IMR-90 (cell line): ENCODE measurements around the gene CHL1. TPM values are rescaled to one million over a fixed set of nuclear protein-coding genes. Genes with fewer than 3 reads are reported as not detected.

Experiments
- ATAC-seq: fragments of 200-7000 bp; cut with Tn5 transposase; 2 replicates; pipeline ENCODE4 v1.9.1; 2020; ENCODE audit warnings: low read depth, mild to moderate bottlenecking, moderate library complexity
- BruUV-seq: library from RNA; stranded (reverse); fragments of 400-500 nt; replicated peaks from 2 replicates; lab custom pipeline; 2021; lab: Mats Ljungman, UMichigan
- CTCF ChIA-PET: fragments of 300-600 bp; formaldehyde crosslinking; extraction: SDS; loops from one replicate; lab custom pipeline; 2021; ENCODE audit warnings: antibody characterized with exemption; lab: Yijun Ruan, JAX
- POLR2A ChIA-PET: fragments of 300-600 bp; sonication (Branson Sonifier 250); formaldehyde crosslinking; loops from one replicate; lab custom pipeline; 2022; ENCODE audit warnings: antibody characterized with exemption; ENCODE audit not compliant: unreplicated experiment; lab: Charles Lee
- DNase-seq: peaks from one replicate; pipeline ENCODE4 v3.0.0; 2013
- H2AFZ ChIP-seq: replicated peaks from 2 replicates; pipeline ENCODE3; 2013; ENCODE audit warnings: low read length, mild to moderate bottlenecking; ENCODE audit not compliant: poor library complexity
- H2AK5ac ChIP-seq: 2 replicates; pipeline ENCODE4 v1.6.1; 2013; ENCODE audit warnings: low read depth, low read length, inconsistent platforms
- H2AK9ac ChIP-seq: replicated peaks from 2 replicates; pipeline ENCODE3; 2013; ENCODE audit warnings: mild to moderate bottlenecking, low read depth, low read length, moderate library complexity; ENCODE audit not compliant: poor library complexity
- H2BK120ac ChIP-seq: 2 replicates; pipeline ENCODE4 v1.6.1; 2013; ENCODE audit warnings: low read depth, low read length, inconsistent platforms
- H2BK15ac ChIP-seq: 3 replicates; pipeline ENCODE4 v1.6.1; 2013; ENCODE audit warnings: low read depth, low read length, inconsistent platforms
- H2BK20ac ChIP-seq: 2 replicates; pipeline ENCODE4 v1.6.1; 2013; ENCODE audit warnings: low read depth, mild to moderate bottlenecking, inconsistent platforms, low read length, moderate library complexity
- H2BK5ac ChIP-seq: 2 replicates; pipeline ENCODE4 v1.6.1; 2013; ENCODE audit warnings: mild to moderate bottlenecking, low read depth, low read length, inconsistent platforms; ENCODE audit not compliant: poor library complexity, severe bottlenecking
- H3K14ac ChIP-seq: replicated peaks from 2 replicates; pipeline ENCODE4 v1.6.1; 2013; ENCODE audit warnings: low read depth, low read length, inconsistent platforms
- H3K18ac ChIP-seq: 2 replicates; pipeline ENCODE4 v1.6.1; 2013; ENCODE audit warnings: low read depth, low read length, control low read depth
- H3K23ac ChIP-seq: 2 replicates; pipeline ENCODE4 v1.6.1; 2013; ENCODE audit warnings: low read depth, low read length, inconsistent platforms
- H3K27ac ChIP-seq: 2 replicates; pipeline ENCODE4 v1.5.1; 2013; ENCODE audit warnings: mild to moderate bottlenecking, control low read depth, low read length; ENCODE audit not compliant: insufficient read depth
- H3K27me3 ChIP-seq: 2 replicates; pipeline ENCODE4 v1.6.1; 2013; ENCODE audit warnings: low read length; ENCODE audit not compliant: control insufficient read depth, insufficient read depth
- H3K36me3 ChIP-seq: 2 replicates; pipeline ENCODE4 v1.6.1; 2013; ENCODE audit warnings: low read length, mixed read lengths; ENCODE audit not compliant: control insufficient read depth, insufficient read depth
- H3K4ac ChIP-seq: 2 replicates; pipeline ENCODE4 v1.6.1; 2013; ENCODE audit warnings: low read depth, low read length, inconsistent platforms
- H3K4me1 ChIP-seq: 2 replicates; pipeline ENCODE4 v1.6.1; 2013; ENCODE audit warnings: low read length, mixed read lengths; ENCODE audit not compliant: control insufficient read depth, insufficient read depth
- H3K4me2 ChIP-seq: 2 replicates; pipeline ENCODE4 v1.6.1; 2013; ENCODE audit warnings: low read depth, mild to moderate bottlenecking, control low read depth, low read length, moderate library complexity
- H3K4me3 ChIP-seq: 2 replicates; pipeline ENCODE4 v1.5.1; 2013; ENCODE audit warnings: low read depth, mild to moderate bottlenecking, control low read depth, low read length, moderate library complexity; ENCODE audit not compliant: insufficient read depth
- H3K56ac ChIP-seq: 2 replicates; pipeline ENCODE4 v1.6.1; 2013; ENCODE audit warnings: low read length, inconsistent platforms; ENCODE audit not compliant: insufficient read depth; ENCODE audit errors: extremely low read depth
- H3K79me1 ChIP-seq, 2 experiments: 2 replicates each; pipeline ENCODE4 v1.6.1; 2013; ENCODE audit warnings: low read length in 2 of 2, inconsistent platforms in 1 of 2, low read depth in 1 of 2
- H3K9ac ChIP-seq: 2 replicates; pipeline ENCODE4 v1.6.1; 2013; ENCODE audit warnings: low read depth, low read length, control low read depth
- H3K9me1 ChIP-seq: 2 replicates; pipeline ENCODE4 v1.6.1; 2013; ENCODE audit warnings: low read length, inconsistent platforms; ENCODE audit not compliant: insufficient read depth
- H3K9me3 ChIP-seq: 2 replicates; pipeline ENCODE4 v1.6.1; 2013; ENCODE audit warnings: low read length; ENCODE audit not compliant: control insufficient read depth, insufficient read depth
- H4K20me1 ChIP-seq: 2 replicates; pipeline ENCODE4 v1.6.1; 2013; ENCODE audit warnings: low read length, inconsistent platforms; ENCODE audit not compliant: insufficient read depth
- H4K5ac ChIP-seq: 2 replicates; pipeline ENCODE4 v1.6.1; 2013; ENCODE audit warnings: mild to moderate bottlenecking, low read depth, low read length, control low read depth
- H4K8ac ChIP-seq, 2 experiments: 2 replicates each; pipeline ENCODE4 v1.6.1; 2013; ENCODE audit warnings: low read depth in 2 of 2, low read length in 2 of 2, control low read depth in 1 of 2, inconsistent platforms in 1 of 2
- H4K91ac ChIP-seq: 2 replicates; pipeline ENCODE4 v1.6.1; 2013; ENCODE audit warnings: low read depth, low read length, inconsistent platforms; ENCODE audit not compliant: insufficient read depth
- BHLHE40 ChIP-seq: fragments of 150-350 bp; IDR thresholded peaks from 2 replicates; pipeline ENCODE4 v1.6.1; 2016; ENCODE audit warnings: mild to moderate bottlenecking, low read depth, low read length
- CEBPB ChIP-seq: IDR thresholded peaks from 2 replicates; pipeline ENCODE4 v1.6.1; 2012; ENCODE audit warnings: low read depth, low read length, improper control_type of control experiment
- CHD1 ChIP-seq: IDR thresholded peaks from 2 replicates; pipeline ENCODE4 v1.6.1; 2012; ENCODE audit warnings: low read depth, low read length, improper control_type of control experiment
- CTCF ChIP-seq: conservative IDR thresholded peaks from 2 replicates; pipeline ENCODE4 v1.5.1; 2012; ENCODE audit warnings: mild to moderate bottlenecking, low read depth, low read length, improper control_type of control experiment
- ELK1 ChIP-seq: fragments of 150-350 bp; IDR thresholded peaks from 2 replicates; pipeline ENCODE4 v1.6.1; 2016; ENCODE audit warnings: low read depth, mild to moderate bottlenecking, low read length, moderate library complexity, borderline replicate concordance
- FOS ChIP-seq: fragments of 150-350 bp; IDR thresholded peaks from 2 replicates; pipeline ENCODE4 v1.6.1; 2016; ENCODE audit warnings: low read depth, low read length
- MAFK ChIP-seq: IDR thresholded peaks from 2 replicates; pipeline ENCODE4 v1.6.1; 2012; ENCODE audit warnings: low read depth, low read length, improper control_type of control experiment
- MAZ ChIP-seq: IDR thresholded peaks from 2 replicates; pipeline ENCODE4 v1.6.1; 2012; ENCODE audit warnings: low read depth, mild to moderate bottlenecking, low read length, improper control_type of control experiment, moderate library complexity, borderline replicate concordance
- MXI1 ChIP-seq: IDR thresholded peaks from 2 replicates; pipeline ENCODE4 v1.6.1; 2012; ENCODE audit warnings: low read depth, mild to moderate bottlenecking, low read length, moderate library complexity, borderline replicate concordance
- NFE2L2 ChIP-seq: fragments of 150-350 bp; IDR thresholded peaks from 2 replicates; pipeline ENCODE4 v1.6.1; 2016; ENCODE audit warnings: low read depth, mild to moderate bottlenecking, low read length
- POLR2A ChIP-seq: IDR thresholded peaks from 2 replicates; pipeline ENCODE4 v1.6.1; 2012; ENCODE audit warnings: mild to moderate bottlenecking, low read depth, low read length
- RAD21 ChIP-seq: IDR thresholded peaks from 2 replicates; pipeline ENCODE4 v1.6.1; 2012; ENCODE audit warnings: low read length, improper control_type of control experiment
- RFX5 ChIP-seq: IDR thresholded peaks from 2 replicates; pipeline ENCODE4 v1.8.0; 2012; ENCODE audit warnings: low read depth, mild to moderate bottlenecking, low read length, moderate library complexity
- USF2 ChIP-seq: fragments of 150-350 bp; IDR thresholded peaks from 2 replicates; pipeline ENCODE4 v1.6.1; 2017; ENCODE audit warnings: mild to moderate bottlenecking, antibody characterized with exemption, low read length, low read depth
- WGBS, 2 experiments: methylation state at CpG; one replicate each; pipeline versions ENCODE4 v1.1.5 to v1.1.7; 2013; ENCODE audit warnings: missing lambda C conversion rate in 2 of 2; ENCODE audit not compliant: insufficient read length in 1 of 2; ENCODE audit errors: extremely low coverage in 2 of 2; 5-methylcytosine and 5-hydroxymethylcytosine counted together
- dilution Hi-C: fragments of 300-500 bp; cut with HindIII; formaldehyde crosslinking; loops from one replicate; pipeline ENCODE4 v1.14.3; 2018; ENCODE audit warnings: low sequenced_read_pairs; ENCODE audit not compliant: unreplicated experiment
- in situ Hi-C: fragments of 300-500 bp; cut with MboI; formaldehyde crosslinking; loops from 3 replicates; pipeline ENCODE4 v1.14.3; 2019; ENCODE audit warnings: low sequenced_read_pairs, inconsistent platforms, mixed read lengths
- intact Hi-C: fragments of 100-400 bp; cut with micrococcal nuclease; formaldehyde crosslinking; loops from 2 replicates; pipeline ENCODE4 v1.10.0; 2022
- polyA plus RNA-seq, 3 experiments: library from polyadenylated mRNA; depleted of rRNA; stranded (reverse); fragments of >200 nt; gene quantifications; 2 replicates each; pipeline ENCODE4 v1.2.3, GENCODE V29; 2012; ENCODE audit warnings: low replicate concordance in 1 of 3
- total RNA-seq: library from RNA; depleted of rRNA; stranded (reverse); fragments of >200 nt; gene quantifications from 2 replicates; pipeline ENCODE4 v1.2.3, GENCODE V29; 2012

CHL1 gene
- total and polyA plus RNA-seq, 2 of the 4 experiments (the other 2 are of a cell fraction) = 0.38 to 1.6 TPM

DNA sequence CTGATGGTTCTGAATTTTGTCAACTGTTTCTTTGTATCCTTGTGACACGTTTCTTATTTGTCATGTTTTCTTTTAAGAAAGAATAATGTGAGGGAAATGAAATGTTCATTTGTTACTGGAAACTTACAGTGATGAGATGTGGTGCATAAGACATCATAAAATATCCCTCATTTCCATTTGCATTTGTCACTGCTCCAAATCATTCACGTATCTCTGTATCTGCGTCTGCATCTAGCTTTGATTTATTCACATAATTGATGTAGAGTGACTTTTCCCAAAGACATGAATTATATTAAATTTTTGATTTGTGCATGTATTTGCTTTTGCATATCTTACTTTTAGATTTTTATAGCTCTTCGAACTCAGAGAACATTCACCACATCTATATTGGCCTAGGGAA, 66.8 kb downstream of the CHL1 start:
- Histone ChIP-seq H3K4me2 (no peak overlapping the region), H2AK5ac (no peak overlapping the region), H3K14ac (no peak overlapping the region), H4K8ac (no peak overlapping the region), H3K27me3 (no peaks in the 10 kb centered on the region), H2AFZ (no peak overlapping the region), H2BK20ac (no peak overlapping the region), H3K4me3 (no peak overlapping the region), H3K36me3 (no peaks in the 10 kb centered on the region), H3K4me1 (no peaks in the 10 kb centered on the region; the same call in 1 of the 2 replicates), H3K23ac (no peak overlapping the region), H4K20me1 (no peaks in the 10 kb centered on the region), H2AK9ac (no peak overlapping the region), H3K18ac (no peak overlapping the region), H3K27ac (no peak overlapping the region), H3K4ac (no peak overlapping the region), H3K9ac (no peak overlapping the region), H3K79me1 (no peaks in the 10 kb centered on the region), H2BK120ac (no peak overlapping the region), H4K91ac (no peak overlapping the region), H3K9me3 (no peaks in the 10 kb centered on the region), H4K5ac (no peak overlapping the region), H3K56ac (no peak overlapping the region), H2BK15ac (no peak overlapping the region), H2BK5ac (no peak overlapping the region), H3K9me1 (no peaks in the 10 kb centered on the region)
- dilution Hi-C loops = no loop called here
- ChIA-PET CTCF (interaction anchor here (0.6 kb wide), 1 partner anchor 10 kb away, joined by 4 read pairs; no protein-coding TSS in a partner anchor), POLR2A (no interaction called here)
- DNase-seq (no peak), ATAC-seq (no peak)
- TF ChIP-seq CHD1 = no peak
- no peak for TF ChIP-seq MXI1
- TF ChIP-seq MAFK = no peak
- TF ChIP-seq FOS = no peak
- no peak for TF ChIP-seq ELK1
- no peak for TF ChIP-seq CEBPB
- no peak for TF ChIP-seq BHLHE40
- no peak for TF ChIP-seq NFE2L2
- TF ChIP-seq USF2 = no peak
- no peak for TF ChIP-seq CTCF
- no peak for TF ChIP-seq RFX5
- TF ChIP-seq MAZ = no peak
- TF ChIP-seq RAD21 = no peak
- TF ChIP-seq POLR2A = no peak
- no TSS peak for BruUV-seq
- in situ Hi-C loops = no loop called here
- intact Hi-C loops = no loop called here
- WGBS, 2 experiments = no CpG with 5 or more reads among the region's 4 CpGs
